Skeletal muscle tissue (tissue), 4 donors: ENCODE measurements around the gene KCNIP4. TPM values are rescaled to one million over a fixed set of nuclear protein-coding genes. Genes with fewer than 3 reads are reported as not detected.

ENCODE experiments used
- H3K27ac ChIP-seq: one replicate; pipeline ENCODE4 v1.7.0; 2013; ENCODE audit warnings: mild to moderate bottlenecking, low read depth, low read length, inconsistent platforms
- H3K27me3 ChIP-seq, 3 donors: one replicate each; pipeline ENCODE4 v1.7.0; 2013; ENCODE audit warnings: low read length in 3 of 3; ENCODE audit not compliant: control insufficient read depth in 3 of 3, insufficient read depth in 3 of 3
- H3K36me3 ChIP-seq, 3 donors: one replicate each; pipeline ENCODE4 v1.7.0; 2013; ENCODE audit warnings: low read length in 3 of 3; ENCODE audit not compliant: control insufficient read depth in 3 of 3, insufficient read depth in 3 of 3
- H3K4me1 ChIP-seq, 3 donors: one replicate each; pipeline ENCODE4 v1.7.0; 2013; ENCODE audit warnings: low read length in 3 of 3, mild to moderate bottlenecking in 3 of 3; ENCODE audit not compliant: control insufficient read depth in 3 of 3, insufficient read depth in 3 of 3
- H3K4me3 ChIP-seq, 3 donors: one replicate each; pipeline ENCODE4 v1.7.0; 2013; ENCODE audit warnings: low read length in 3 of 3
- H3K9ac ChIP-seq, 3 donors: one replicate each; pipeline ENCODE4 v1.7.0; 2013; ENCODE audit warnings: low read length in 3 of 3, mild to moderate bottlenecking in 3 of 3, moderate library complexity in 2 of 3, low read depth in 1 of 3
- H3K9me3 ChIP-seq, 3 donors: one replicate each; pipeline ENCODE4 v1.7.0; 2013; ENCODE audit warnings: low read length in 3 of 3; ENCODE audit not compliant: control insufficient read depth in 3 of 3
- total RNA-seq: library from RNA; depleted of rRNA; stranded (reverse); fragments of >200 nt; gene quantifications from one replicate; pipeline ENCODE4 v1.2.3, GENCODE V29; 2014
- donor health status: Osteomylitis.

The KCNIP4 gene
- total RNA-seq, 1 donor from 2014 or later = 0.52 TPM

DNA sequence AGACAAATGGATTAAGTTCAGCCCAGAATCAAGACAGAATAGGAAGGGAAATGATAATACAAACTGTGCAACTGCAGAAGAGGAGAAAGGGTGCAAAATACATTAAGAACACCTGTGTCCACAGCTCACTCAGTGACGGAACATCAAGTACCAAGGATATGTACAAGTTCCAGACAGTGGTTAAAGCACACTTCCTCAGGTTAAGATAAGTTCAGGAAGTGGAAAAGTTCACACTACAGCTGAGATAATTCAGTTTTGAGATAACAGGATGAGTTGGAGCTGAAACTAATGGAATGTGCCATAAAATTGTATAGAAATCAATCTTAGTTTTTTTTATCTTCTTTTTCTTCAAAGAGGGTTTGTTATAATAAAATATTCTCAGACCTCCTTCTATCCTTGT, 419.4 kb downstream of the KCNIP4 start:
- H3K9me3 ChIP-seq = no peaks in the 10 kb centered on the region
- H3K27ac ChIP-seq = no peak overlapping the region
- no peaks in the 10 kb centered on the region for H3K4me1 ChIP-seq
- no peaks in the 10 kb centered on the region for H3K27me3 ChIP-seq
- H3K9ac ChIP-seq = no peak overlapping the region
- no peaks in the 10 kb centered on the region for H3K36me3 ChIP-seq
- H3K4me3 ChIP-seq = no peak overlapping the region

DNA sequence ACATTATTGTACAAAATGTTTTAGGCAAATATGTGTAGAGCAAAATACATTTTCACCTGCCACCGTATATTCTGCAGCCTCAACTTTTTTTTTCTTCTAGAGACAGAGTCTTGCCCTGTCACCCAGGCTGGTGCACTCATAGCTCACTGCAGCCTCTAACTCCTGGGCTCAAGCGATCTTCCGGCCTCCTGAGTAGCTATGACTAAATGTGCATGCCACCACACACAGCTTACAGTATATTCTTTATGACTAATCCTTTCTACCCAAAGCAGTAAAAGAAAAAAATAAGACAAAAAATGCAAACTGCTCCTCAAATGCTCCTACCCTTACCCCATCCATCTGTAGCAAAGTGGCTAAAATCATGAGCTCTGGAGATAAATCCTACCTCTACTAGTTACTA, 426.3 kb downstream of the KCNIP4 start:
- Histone ChIP-seq H3K36me3 (no peaks in the 10 kb centered on the region), H3K27me3 (no peaks in the 10 kb centered on the region), H3K27ac (no peak overlapping the region), H3K4me1 (no peaks in the 10 kb centered on the region), H3K9ac (no peak overlapping the region), H3K9me3 (no peaks in the 10 kb centered on the region), H3K4me3 (no peak overlapping the region)

DNA sequence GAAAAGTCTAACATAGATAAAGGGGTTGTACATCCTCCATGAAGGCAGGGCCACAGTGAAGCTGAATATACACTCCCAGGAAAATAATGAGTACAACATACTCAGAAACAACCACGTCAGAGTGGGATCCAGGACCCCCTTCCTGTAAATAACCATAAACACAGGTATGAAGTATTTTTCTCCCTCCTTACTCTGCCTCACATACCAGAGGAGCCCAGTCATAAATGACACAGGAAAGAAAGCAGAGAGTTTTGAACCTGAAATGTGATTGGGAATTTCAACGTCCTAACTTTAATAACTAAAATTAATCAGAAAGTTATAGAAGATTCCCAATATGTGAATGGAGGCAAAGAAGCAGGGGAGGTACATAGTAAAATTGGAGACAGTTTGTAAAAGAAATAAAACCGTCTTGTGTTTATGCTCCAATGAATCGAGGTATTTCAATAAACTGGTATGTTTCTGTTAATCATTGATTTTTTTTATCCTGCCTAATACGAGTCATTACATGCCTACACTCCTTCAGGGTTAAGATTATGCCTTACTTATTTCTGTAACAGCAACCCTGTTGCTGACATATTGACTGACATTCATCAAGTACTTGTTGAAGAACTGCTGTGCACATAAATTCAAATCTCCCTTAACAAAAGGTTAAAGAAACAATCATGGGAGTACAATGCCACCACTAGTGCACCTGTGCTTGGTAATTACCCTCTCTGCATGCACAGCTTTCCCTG, 431.3 kb downstream of the KCNIP4 start:
- H3K9ac ChIP-seq = no peak overlapping the region
- H3K36me3 ChIP-seq = no peaks in the 10 kb centered on the region
- no peaks in the 10 kb centered on the region for H3K4me1 ChIP-seq
- H3K27ac ChIP-seq = no peak overlapping the region
- H3K9me3 ChIP-seq = no peaks in the 10 kb centered on the region
- H3K27me3 ChIP-seq = peaks cover 0 to 2% (median 0%) of the 10 kb centered on the region in 3 donors
- no peak overlapping the region for H3K4me3 ChIP-seq

DNA sequence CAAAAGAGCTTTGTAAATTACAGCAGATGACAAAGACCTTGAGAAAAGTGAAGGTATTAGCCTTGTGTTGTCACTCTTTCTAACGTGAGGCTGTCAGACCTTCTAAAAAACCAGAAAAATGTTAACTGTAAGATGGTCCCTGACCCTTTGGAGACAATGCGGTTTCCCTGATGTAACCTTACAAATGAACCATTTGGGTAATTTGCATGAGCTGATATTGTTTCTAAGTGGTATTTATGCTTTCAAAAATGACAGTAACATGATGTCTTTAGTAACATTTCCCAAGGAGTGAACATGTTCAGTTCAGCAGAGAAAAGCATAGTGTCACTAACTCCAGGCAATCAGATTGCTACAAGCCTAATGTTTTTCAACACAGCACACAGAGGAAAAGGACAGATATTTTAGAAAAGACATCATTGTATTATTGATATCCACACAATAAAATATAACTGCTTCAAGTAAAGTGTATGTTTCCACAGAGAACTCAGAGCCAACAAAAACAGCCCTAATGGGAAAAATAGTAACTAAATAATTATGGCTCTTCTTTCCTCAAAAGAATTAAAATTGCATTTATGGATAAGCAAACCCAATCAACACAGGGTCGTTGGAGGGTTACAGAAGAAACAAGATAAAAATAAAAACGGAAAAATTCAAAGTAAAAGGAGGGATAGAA, 434.4 kb downstream of the KCNIP4 start:
- Histone ChIP-seq H3K36me3 (no peaks in the 10 kb centered on the region), H3K9me3 (no peaks in the 10 kb centered on the region), H3K27ac (no peak overlapping the region), H3K27me3 (peaks cover 0 to 2% (median 0%) of the 10 kb centered on the region in 3 donors), H3K4me3 (no peak overlapping the region), H3K9ac (no peak overlapping the region), H3K4me1 (no peaks in the 10 kb centered on the region)

DNA sequence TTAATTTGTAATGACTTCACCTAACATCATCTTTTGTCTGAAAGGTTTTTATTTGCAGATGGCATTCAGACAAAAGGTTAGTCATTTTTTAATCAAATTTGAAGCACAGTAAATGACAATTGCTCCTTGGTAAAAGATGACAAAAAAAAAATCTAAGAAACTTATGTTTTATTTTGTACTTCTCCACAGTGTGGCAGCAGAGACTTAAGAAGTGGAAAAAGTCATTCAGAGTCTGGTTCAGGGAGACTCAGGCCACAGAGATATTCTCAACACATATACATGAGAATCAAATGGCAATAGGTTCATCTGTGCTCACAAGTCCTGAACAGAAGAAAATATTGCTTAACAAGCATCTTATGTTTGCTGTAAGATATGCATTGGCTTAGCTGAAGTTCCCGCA, 436.2 kb downstream of the KCNIP4 start:
- H3K36me3 ChIP-seq = no peaks in the 10 kb centered on the region
- H3K27ac ChIP-seq = no peak overlapping the region
- no peak overlapping the region for H3K9ac ChIP-seq
- H3K4me1 ChIP-seq = no peaks in the 10 kb centered on the region
- no peaks in the 10 kb centered on the region for H3K9me3 ChIP-seq
- H3K4me3 ChIP-seq = no peak overlapping the region
- peaks cover 0 to 2% (median 0%) of the 10 kb centered on the region in 3 donors for H3K27me3 ChIP-seq

DNA sequence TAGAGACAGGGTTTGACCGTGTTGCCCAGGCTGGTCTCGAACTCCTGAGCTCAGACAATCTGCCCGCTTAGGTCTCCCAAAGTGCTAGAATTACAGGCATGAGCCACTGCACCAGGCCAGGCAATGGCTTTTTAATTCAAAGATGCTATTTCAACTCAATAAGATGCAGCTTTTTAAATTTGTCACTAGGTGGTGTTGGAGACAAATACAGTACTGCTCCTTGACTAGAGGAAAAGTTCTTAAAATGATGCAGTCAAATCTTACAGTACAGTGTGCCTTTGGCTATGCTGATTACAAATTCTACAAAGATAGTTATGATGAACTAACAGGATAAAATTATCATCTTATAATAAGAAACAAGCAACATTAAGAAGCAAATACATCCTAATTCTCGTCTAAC, 441.1 kb downstream of the KCNIP4 start:
- no peak overlapping the region for H3K9ac ChIP-seq
- no peak overlapping the region for H3K27ac ChIP-seq
- no peaks in the 10 kb centered on the region for H3K9me3 ChIP-seq
- no peaks in the 10 kb centered on the region for H3K27me3 ChIP-seq
- H3K4me3 ChIP-seq = no peak overlapping the region
- H3K36me3 ChIP-seq = no peaks in the 10 kb centered on the region
- H3K4me1 ChIP-seq = no peaks in the 10 kb centered on the region

DNA sequence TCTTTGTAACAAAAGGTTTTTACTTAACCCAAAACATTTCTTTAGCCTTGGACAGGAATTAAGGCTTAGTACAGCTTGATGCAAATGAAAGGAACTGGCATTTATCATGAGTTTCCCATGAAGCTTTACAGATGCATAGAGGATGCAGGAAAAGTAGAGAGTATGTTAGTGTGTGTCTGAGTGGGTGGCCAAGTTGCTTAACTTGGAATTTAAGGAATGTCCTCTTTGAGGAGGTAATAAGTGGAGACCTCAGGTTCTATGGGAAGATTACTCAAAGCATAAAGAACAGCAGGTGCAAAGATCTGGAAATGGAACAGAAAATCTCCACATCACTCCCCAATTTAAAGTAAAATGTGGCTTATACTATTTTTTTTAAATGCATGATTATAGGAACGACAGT, 457.9 kb downstream of the KCNIP4 start:
- H3K27ac ChIP-seq = no peak overlapping the region
- H3K27me3 ChIP-seq = no peaks in the 10 kb centered on the region
- no peaks in the 10 kb centered on the region for H3K4me1 ChIP-seq
- H3K9ac ChIP-seq = no peak overlapping the region
- no peaks in the 10 kb centered on the region for H3K36me3 ChIP-seq
- no peak overlapping the region for H3K4me3 ChIP-seq
- H3K9me3 ChIP-seq = no peaks in the 10 kb centered on the region

DNA sequence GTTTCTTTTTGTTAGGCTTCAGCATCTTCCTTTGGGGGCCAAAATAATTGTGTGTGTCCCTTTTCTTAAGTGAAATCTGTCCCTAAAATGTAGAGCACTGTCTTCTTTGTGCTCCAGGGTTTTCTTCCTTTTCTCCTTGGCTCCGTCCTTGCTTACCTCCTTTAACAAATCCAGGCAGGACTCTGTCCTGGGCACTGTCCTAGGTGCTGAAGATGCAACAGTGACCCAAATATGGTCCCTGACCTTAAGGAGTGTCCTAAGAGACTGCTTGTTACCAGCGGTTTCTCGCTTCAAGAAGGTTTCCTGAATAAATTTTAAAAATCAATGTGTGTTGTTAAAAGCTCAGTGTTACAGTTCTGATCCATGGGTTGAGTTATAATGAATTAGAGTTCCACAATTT, 471.8 kb downstream of the KCNIP4 start:
- Histone ChIP-seq H3K4me3 (no peak overlapping the region), H3K27me3 (no peaks in the 10 kb centered on the region), H3K4me1 (no peaks in the 10 kb centered on the region), H3K27ac (no peak overlapping the region), H3K9me3 (no peaks in the 10 kb centered on the region), H3K36me3 (no peaks in the 10 kb centered on the region), H3K9ac (no peak overlapping the region)

DNA sequence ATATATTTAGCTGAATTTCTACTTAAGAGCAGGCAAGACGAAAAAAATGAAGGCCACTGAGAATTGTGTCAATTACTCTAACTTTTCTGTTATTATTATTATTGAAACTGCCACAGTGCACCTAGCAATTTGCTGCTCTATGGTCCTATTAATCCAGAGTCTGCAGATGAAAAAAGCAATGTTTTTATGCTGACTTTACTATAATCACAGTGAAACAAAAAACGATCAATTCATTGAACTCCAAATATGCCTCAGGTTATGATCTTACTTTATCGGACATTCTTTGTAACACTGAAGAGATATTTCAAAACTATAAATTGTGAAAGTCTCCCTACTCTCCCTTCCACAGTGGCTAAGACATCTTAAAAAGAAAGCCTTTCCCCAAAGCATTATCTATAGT, 474.4 kb downstream of the KCNIP4 start:
- Histone ChIP-seq H3K27me3 (no peaks in the 10 kb centered on the region), H3K27ac (no peak overlapping the region), H3K9ac (no peak overlapping the region), H3K4me3 (no peak overlapping the region), H3K9me3 (no peaks in the 10 kb centered on the region), H3K36me3 (no peaks in the 10 kb centered on the region), H3K4me1 (no peaks in the 10 kb centered on the region)

DNA sequence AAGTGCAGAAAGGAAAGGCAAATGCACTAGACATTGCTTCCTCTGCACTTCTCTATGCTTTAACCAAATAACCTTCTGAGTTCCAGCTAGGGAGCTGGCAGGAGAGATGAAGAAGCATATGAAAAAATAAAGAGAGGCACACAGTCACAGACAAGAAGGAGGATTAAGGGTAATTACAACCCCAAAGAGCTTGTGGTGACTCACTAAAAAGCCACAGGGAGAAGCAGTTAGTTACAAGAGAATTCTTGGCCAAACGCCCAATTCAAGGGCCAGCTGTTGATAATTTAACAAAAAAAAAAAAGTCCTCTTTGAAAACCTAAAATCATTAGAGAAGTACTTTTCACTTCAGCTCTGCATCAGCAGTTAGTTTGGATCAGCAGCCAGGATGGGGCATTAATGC, 478.0 kb downstream of the KCNIP4 start:
- H3K9ac ChIP-seq = no peak overlapping the region
- no peaks in the 10 kb centered on the region for H3K9me3 ChIP-seq
- no peaks in the 10 kb centered on the region for H3K4me1 ChIP-seq
- no peaks in the 10 kb centered on the region for H3K27me3 ChIP-seq
- H3K36me3 ChIP-seq = no peaks in the 10 kb centered on the region
- H3K4me3 ChIP-seq = no peak overlapping the region
- H3K27ac ChIP-seq = no peak overlapping the region
